Measurements from ENCODE around the gene MGA.

Gene MGA

DNA sequence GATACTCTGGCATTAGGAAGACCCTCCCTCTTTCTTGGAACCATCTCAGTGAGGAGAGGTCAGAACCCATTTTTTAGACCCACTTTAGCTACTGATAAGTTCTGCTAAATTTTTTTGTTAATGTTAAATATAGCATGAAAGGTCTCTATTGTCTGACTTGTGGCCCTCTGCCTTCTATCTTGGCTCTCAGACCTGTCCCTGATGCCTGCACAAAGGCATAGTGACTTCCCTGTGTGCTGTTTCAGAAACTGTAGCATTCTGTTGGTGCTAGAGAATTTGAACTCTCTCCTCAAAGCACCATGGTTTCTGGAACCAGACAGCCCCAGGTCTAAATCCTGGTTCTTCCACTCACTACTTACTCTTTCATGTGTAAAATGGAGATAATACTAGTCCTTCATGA lies 129.5 kb downstream of the MGA start:
- DNase-seq: no peak

- DNase-seq: no peak
Measured at GRCh38 chr15:41790169-41790568, 130.0 kb downstream of the MGA start.

- no peak for DNase-seq
Measured at GRCh38 chr15:41790756-41791546, 130.7 kb downstream of the MGA start.

- no peak for DNase-seq
Measured at GRCh38 chr15:41791547-41791937, 131.3 kb downstream of the MGA start.

DNA sequence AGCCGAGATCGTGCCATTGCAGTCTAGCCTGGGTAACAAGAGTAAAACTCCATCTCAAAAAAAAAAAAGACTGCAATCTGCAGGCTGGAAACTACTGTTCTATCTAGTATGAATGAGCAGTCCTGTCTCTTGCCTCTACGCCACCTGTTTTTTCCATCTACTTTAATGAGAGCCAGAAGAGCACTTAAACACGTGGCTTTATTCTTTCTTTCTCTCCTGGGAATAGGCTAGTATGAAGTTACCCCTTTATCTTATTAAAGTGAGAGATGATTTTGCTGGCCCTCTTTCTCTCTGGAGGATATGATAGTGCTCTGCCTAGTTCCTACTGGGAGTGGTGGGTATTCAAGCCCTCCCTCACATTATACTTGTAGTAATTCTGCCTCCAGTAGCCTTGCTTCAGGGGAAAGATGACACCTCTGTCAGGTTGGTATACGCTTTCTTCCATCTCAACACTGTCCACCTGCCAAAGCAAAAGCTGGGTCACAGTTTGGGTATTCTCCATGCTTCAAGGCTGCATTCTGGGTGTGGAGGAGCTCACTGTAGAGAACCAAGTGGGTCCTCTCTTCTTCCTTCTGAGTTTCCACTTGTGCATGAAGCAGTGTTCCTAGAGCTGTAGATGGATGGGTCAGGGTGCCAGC lies 131.9 kb downstream of the MGA start:
- no peak for DNase-seq

GRCh38 chr15:41794081-41794480 lies 133.9 kb downstream of the MGA start:
- no peak for DNase-seq

- no peak for DNase-seq
Measured at GRCh38 chr15:41795996-41796856, 136.0 kb downstream of the MGA start.

GRCh38 chr15:41797201-41797944 lies 137.2 kb downstream of the MGA start:
- no peak for DNase-seq

DNA sequence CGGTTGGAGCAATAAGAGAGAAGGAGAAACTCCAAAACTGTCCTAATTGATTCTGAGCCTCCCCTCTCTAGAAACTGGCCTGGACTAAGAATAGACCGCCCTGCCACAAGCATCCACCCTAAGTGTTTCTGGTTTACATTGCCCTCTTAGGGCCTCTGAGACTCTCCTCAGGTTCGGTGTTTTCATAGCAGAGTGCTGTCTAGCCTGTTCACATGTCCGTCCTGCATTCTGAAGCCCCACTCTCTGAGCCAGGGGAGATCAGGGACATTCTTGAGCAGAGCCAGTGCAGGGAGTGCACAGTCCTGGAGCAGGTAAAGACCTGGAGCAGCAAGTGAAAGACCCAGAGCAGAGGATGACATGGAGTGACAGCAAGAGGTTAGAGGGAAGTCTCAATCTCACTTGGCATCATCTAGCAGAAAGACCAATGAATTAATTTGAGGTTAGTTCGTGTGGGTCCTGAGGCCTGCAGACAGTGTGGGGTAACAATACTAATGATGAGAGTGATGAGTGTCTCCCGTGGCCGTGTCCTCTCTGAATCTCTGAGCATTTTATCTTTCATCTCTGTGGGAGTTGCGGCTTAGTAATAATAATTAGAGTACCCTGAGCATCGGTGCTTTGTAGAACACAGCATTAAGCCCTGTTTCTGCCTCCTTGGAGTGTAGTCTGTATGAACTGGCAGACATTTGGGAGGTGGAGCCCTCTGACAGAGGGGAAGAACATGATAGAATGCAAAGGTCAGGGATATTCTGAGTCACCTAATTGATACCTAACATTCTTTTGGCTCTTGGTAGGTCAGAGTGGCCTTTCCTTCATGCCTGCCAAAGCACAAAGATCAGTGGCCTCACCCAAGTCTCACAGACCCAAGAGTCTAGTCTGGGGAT lies 138.6 kb downstream of the MGA start:
- no peak for DNase-seq

DNA sequence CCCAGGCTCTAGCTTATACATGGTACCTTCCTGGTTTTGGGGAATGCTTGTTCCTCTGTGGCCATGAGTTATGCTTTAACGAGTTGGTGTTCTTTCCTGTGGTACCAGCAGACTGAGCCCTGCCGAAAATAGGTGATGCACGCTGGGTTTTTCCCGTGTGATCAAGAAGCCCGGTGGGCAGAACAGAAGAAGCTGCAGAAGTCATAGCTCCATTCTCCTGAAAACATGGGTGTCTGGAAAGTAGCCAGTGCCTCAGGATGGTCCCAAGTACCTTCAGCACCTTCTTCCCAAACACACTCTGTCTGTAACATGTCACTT lies 139.2 kb downstream of the MGA start:
- DNase-seq: no peak

GRCh38 chr15:41801185-41801584 lies 141.0 kb downstream of the MGA start:
- no peak for DNase-seq

- DNase-seq: no peak
Measured at GRCh38 chr15:41801850-41802455, 141.7 kb downstream of the MGA start.

DNA sequence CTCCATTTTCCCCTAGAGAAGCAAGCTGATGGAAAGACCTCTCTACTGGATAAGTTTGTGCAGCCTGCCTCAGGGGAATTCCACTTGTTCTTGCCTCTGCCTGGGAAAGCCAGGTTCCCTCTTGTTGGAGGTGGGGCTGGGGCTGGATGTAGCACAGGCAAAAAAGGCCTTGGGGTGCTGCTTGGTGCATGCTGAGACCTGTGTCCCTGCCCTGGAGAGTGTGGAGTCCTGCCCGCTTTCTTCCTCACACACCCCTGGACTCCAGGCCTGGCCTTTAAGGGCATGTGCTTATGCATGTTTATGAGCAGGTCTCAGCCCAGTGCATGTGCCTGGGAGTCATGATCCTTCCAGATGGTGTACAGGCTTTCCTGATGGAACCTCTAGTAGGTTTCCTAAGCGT lies 144.2 kb downstream of the MGA start:
- DNase-seq: no peak

- no peak for DNase-seq
Measured at GRCh38 chr15:41804916-41805666, 144.9 kb downstream of the MGA start.

DNA sequence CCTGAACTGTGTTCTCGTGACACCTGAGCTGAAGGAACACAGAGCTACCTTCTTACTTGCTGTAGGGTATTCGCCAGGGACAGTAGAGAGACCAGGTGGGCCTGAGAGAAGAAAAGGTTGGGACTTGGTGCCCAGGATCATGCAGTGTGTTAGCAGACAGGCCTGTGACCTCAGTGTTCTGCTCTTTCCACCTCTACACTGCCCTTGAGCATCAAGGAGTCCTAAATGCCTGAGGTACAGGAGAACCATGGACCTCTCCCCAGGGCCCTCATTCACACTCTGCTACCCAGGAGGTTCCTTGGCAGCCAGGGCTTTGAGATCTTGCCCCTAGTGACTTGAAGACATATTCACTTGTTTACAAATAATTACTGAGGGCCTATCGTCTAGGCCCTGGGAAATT lies 145.5 kb downstream of the MGA start:
- no peak for DNase-seq

DNA sequence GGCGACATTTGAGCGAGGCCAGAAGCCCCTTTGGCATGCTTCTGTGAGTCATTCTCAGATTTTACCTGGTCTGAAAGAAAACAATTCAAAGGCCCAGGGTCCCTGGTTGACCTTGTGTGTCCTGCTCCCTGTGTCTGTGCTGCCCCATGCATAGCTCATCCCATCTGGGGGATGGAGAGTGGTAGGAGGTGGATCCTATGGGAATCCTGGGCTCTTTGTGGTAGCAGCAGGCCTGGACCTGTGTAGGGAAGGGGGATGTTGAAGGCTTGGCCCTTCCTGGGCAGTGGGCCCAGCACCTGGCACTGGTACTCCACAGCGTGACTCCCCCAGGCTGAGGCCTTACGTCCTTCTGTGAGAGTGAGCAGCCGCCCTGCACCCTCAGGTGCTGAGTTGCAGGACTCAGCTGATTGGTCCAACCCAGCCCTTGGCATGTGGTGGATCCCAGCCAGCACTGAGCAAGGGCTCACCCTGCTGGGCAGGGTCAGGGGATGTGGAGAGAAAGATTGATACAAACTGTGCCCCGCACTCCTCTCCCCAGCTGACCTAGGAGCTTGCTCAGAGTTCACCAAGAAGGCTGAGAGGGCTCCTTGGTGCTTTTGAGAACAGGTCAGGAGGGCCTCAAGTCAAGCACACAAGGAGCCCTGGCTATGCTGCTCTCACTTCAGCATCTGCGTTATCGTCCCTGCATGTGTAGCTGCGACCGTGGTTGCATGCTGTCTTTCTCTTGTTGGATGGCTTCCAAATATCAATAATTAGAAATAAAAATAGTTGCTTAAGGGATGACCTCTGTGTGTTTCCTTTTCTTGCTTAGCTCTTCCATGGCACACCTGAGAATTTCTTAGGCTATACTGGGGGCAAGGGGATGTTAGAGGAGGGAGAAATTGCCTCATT lies 146.3 kb downstream of the MGA start:
- no peak for DNase-seq

DNA sequence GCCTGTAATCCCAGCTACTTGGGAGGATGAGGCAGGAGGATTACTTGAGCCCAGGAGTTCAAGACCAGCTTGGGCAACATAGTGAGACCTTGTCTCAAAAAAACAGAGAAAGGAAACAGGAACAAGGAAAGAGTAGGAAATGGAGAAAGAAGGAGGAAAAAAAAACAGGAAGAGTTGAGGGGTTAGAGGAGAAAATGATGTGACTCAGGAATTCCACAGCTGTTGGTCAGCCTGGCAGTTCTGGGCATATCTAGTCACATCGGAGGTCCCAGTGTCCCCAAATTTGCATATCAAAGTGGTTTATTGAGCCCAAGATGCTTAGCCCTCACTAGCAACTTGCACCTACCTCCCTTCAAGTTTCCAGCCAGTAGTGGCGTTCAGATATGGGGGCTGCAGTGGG lies 148.9 kb downstream of the MGA start:
- DNase-seq: no peak

DNA sequence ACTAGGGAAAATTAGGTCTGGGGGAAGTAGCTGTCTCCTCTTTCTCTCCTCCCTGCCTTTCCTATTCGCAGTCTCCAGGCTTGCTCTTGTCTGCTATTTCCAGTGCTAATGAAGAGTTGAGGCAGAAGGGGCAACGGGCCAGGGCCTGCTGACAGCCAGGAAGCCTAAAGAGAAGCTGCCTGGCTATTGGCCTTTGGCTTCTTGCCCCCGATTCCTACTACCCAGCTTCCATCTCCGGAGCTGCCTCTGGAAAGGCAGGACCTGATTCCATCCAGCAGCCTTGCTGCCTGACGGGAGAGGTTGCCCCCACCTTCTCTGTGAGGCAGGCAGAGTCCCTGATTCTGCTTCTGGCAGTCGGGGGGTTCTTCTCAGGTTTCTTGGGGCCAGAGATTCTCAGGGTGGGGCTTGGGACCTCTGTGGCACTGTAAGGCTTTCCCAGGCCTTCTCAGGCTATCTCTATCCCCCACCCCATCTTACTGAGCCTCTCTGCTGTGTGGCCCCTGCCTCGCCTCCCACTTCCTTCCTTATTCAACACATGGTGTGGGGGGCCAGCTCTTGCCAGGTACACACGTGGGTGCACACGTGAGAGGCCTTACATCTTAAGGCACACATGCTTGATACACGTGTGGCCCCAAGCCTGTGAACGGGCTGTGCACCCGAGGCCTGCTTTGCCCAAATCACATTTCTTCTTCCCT lies 149.5 kb downstream of the MGA start:
- peak in 1 of 2 experiments; percentile 5 for DNase-seq
